ENCODE results near the gene UGT1A8. TPM values are rescaled to one million over a fixed set of nuclear protein-coding genes. Genes with fewer than 3 reads are reported as not detected.

UGT1A8 gene
- total RNA-seq, 2 donors from 2014 or later: not detected

Other genes starting within 250 kb of the UGT1A8 start
- gene USP40, start 50.9 kb upstream of the UGT1A8 start, total RNA-seq: 10 to 100 TPM; 10.7 to 14.0 TPM
- not detected for gene UGT1A10, start 18.8 kb downstream of the UGT1A8 start, total RNA-seq
- gene UGT1A9, start 54.3 kb downstream of the UGT1A8 start, total RNA-seq: not detected
- not detected for gene UGT1A7, start 64.3 kb downstream of the UGT1A8 start, total RNA-seq
- gene UGT1A6, start 75.3 kb downstream of the UGT1A8 start, total RNA-seq: not detected
- not detected for gene UGT1A5, start 95.3 kb downstream of the UGT1A8 start, total RNA-seq
- not detected for gene UGT1A4, start 101.1 kb downstream of the UGT1A8 start, total RNA-seq
- not detected for gene UGT1A3, start 111.4 kb downstream of the UGT1A8 start, total RNA-seq
- gene UGT1A1, start 142.6 kb downstream of the UGT1A8 start, total RNA-seq: not detected
- gene MROH2A, start 160.7 kb downstream of the UGT1A8 start, total RNA-seq: not detected
- 1 to 10 TPM in 1 of 2 donors, under 1 TPM in 1; 0.35 to 1.1 TPM for gene HJURP, start 236.9 kb downstream of the UGT1A8 start, total RNA-seq